SK-N-SH (cell line): ENCODE measurements around the gene CNPY4. TPM values are rescaled to one million over a fixed set of nuclear protein-coding genes. Genes with fewer than 3 reads are reported as not detected.

ENCODE experiments used
- CTCF ChIA-PET: fragments of 300-600, 350-600 bp; formaldehyde crosslinking; extraction: SDS; loops from one replicate; lab custom pipeline; 2021; lab: Yijun Ruan, JAX
- POLR2A ChIA-PET: fragments of 350-600 bp; sonication (Branson Sonifier 250); formaldehyde crosslinking; extraction: SDS; loops from one replicate; lab custom pipeline; 2020; ENCODE audit warnings: antibody characterized with exemption, inconsistent platforms; lab: Yijun Ruan, JAX
- DNase-seq: peaks from one replicate; pipeline ENCODE4 v3.0.0; 2012
- H2AFZ ChIP-seq: fragments of 200-600 bp; sonication (generic); 2 replicates; pipeline ENCODE4 v1.8.1; 2016; ENCODE audit warnings: antibody characterized with exemption, mild to moderate bottlenecking, low read depth
- H3F3A ChIP-seq: fragments of 200-600 bp; sonication (generic); replicated peaks from 2 replicates; pipeline ENCODE3; 2016; ENCODE audit warnings: antibody characterized with exemption, mild to moderate bottlenecking; ENCODE audit not compliant: insufficient read depth
- H3K27ac ChIP-seq, 2 experiments: fragments of 200-500 bp in 1 of 2; fragments of 200-600 bp in 1 of 2; sonication (Bioruptor generic) in 1 of 2; sonication (generic), shearing (Covaris generic) in 1 of 2; 2 replicates each; pipeline versions ENCODE4 v1.5.1 to v1.6.1; 2014 to 2016; ENCODE audit warnings: low read depth in 2 of 2, inconsistent platforms in 1 of 2, low read length in 1 of 2, mild to moderate bottlenecking in 1 of 2, mixed read lengths in 1 of 2
- H3K27me3 ChIP-seq: fragments of 200-600 bp; sonication (generic), shearing (Covaris generic); 2 replicates; pipeline ENCODE4 v1.6.1; 2016; ENCODE audit warnings: mixed run types; ENCODE audit not compliant: insufficient read depth
- H3K36me3 ChIP-seq, 2 experiments: fragments of 200-500 bp in 1 of 2; fragments of 200-600 bp in 1 of 2; sonication (Bioruptor generic) in 1 of 2; sonication (generic) in 1 of 2; replicated peaks in 1 of 2; 2 replicates each; pipeline versions ENCODE3 to v1.5.1; 2014 to 2016; ENCODE audit warnings: low read length in 1 of 2, mild to moderate bottlenecking in 1 of 2; ENCODE audit not compliant: insufficient read depth in 2 of 2, control insufficient read depth in 1 of 2
- H3K4me1 ChIP-seq, 2 experiments: fragments of 200-500 bp in 1 of 2; fragments of 200-600 bp in 1 of 2; sonication (Bioruptor generic) in 1 of 2; sonication (generic), shearing (Covaris generic) in 1 of 2; 2 replicates each; pipeline versions ENCODE4 v1.5.1 to v1.6.1; 2014 to 2016; ENCODE audit warnings: low read depth in 1 of 2, low read length in 1 of 2, mixed run types in 1 of 2; ENCODE audit not compliant: insufficient read depth in 2 of 2, control insufficient read depth in 1 of 2
- H3K4me2 ChIP-seq: fragments of 200-600 bp; sonication (generic), shearing (Covaris generic); 2 replicates; pipeline ENCODE4 v1.6.1; 2017; ENCODE audit warnings: mixed run types
- H3K4me3 ChIP-seq, 2 experiments: fragments of 200-500 bp in 1 of 2; fragments of 200-600 bp in 1 of 2; sonication (Bioruptor generic) in 1 of 2; sonication (generic), shearing (Covaris generic) in 1 of 2; 2 replicates each; pipeline versions ENCODE4 v1.5.1 to v1.8.1; 2014 to 2016; ENCODE audit warnings: low read depth in 2 of 2, inconsistent platforms in 1 of 2, low read length in 1 of 2, mild to moderate bottlenecking in 1 of 2, mixed read lengths in 1 of 2, moderate library complexity in 1 of 2
- H3K79me2 ChIP-seq: fragments of 200-600 bp; sonication (generic); 2 replicates; pipeline ENCODE4 v1.8.1; 2017; ENCODE audit warnings: mild to moderate bottlenecking; ENCODE audit not compliant: insufficient read depth
- H3K9ac ChIP-seq: fragments of 200-600 bp; sonication (generic); 2 replicates; pipeline ENCODE4 v1.6.1; 2017; ENCODE audit warnings: mixed run types
- H3K9me2 ChIP-seq: fragments of 200-600 bp; sonication (generic); 2 replicates; pipeline ENCODE4 v1.6.1; 2017; ENCODE audit warnings: mixed run types
- H3K9me3 ChIP-seq: fragments of 200-600 bp; sonication (generic); 2 replicates; pipeline ENCODE4 v1.6.1; 2017; ENCODE audit warnings: mixed run types, mild to moderate bottlenecking, moderate library complexity
- H4K20me1 ChIP-seq: fragments of 200-600 bp; sonication (generic); 2 replicates; pipeline ENCODE4 v1.6.1; 2017; ENCODE audit warnings: mild to moderate bottlenecking, mixed run types; ENCODE audit not compliant: insufficient read depth
- ELF1 ChIP-seq: IDR thresholded peaks from 2 replicates; pipeline ENCODE4 v1.4.0; 2012
- EP300 ChIP-seq, 2 experiments: IDR thresholded peaks; 2 replicates each; pipeline versions ENCODE4 v1.4.0 to v1.6.1; 2012; ENCODE audit warnings: borderline replicate concordance in 1 of 2, low read depth in 1 of 2, low read length in 1 of 2
- EZH2phosphoT487 ChIP-seq: fragments of 200-600 bp; sonication (generic); IDR thresholded peaks from 2 replicates; pipeline ENCODE4 v1.6.1; 2017; ENCODE audit warnings: low read depth, mixed run types, mild to moderate bottlenecking, antibody characterized with exemption, moderate library complexity, borderline replicate concordance
- GATA2 ChIP-seq: sonication (generic); formaldehyde crosslinking; IDR thresholded peaks from 2 replicates; pipeline ENCODE4 v1.5.0; 2020; ENCODE audit warnings: mild to moderate bottlenecking, missing genetic modification reagents
- IRF3 ChIP-seq: fragments of 150-350 bp; IDR thresholded peaks from 2 replicates; pipeline ENCODE4 v1.6.1; 2016; ENCODE audit warnings: mild to moderate bottlenecking, low read depth, low read length
- JUND ChIP-seq: IDR thresholded peaks from 2 replicates; pipeline ENCODE4 v1.4.0; 2012
- MEF2A ChIP-seq: IDR thresholded peaks from 2 replicates; pipeline ENCODE4 v1.4.0; 2012; ENCODE audit warnings: low read depth, borderline replicate concordance
- MXI1 ChIP-seq: IDR thresholded peaks from 2 replicates; pipeline ENCODE4 v1.6.1; 2012; ENCODE audit warnings: mild to moderate bottlenecking, low read depth, low read length, improper control_type of control experiment
- NFIC ChIP-seq: IDR thresholded peaks from 2 replicates; pipeline ENCODE4 v1.4.0; 2012; ENCODE audit warnings: borderline replicate concordance
- POLR2AphosphoS5 ChIP-seq: IDR thresholded peaks from 2 replicates; pipeline ENCODE4 v1.6.1; 2012; ENCODE audit warnings: low read depth, low read length
- RXRA ChIP-seq: IDR thresholded peaks from 2 replicates; pipeline ENCODE4 v1.4.0; 2012; ENCODE audit warnings: low read depth, mild to moderate bottlenecking, borderline replicate concordance
- SMC3 ChIP-seq: IDR thresholded peaks from 2 replicates; pipeline ENCODE4 v1.6.1; 2012; ENCODE audit warnings: low read depth, low read length, improper control_type of control experiment
- TAF1 ChIP-seq: IDR thresholded peaks from 2 replicates; pipeline ENCODE4 v1.6.1; 2012; ENCODE audit warnings: low read depth, mild to moderate bottlenecking, low read length, moderate library complexity, borderline replicate concordance
- TCF12 ChIP-seq: IDR thresholded peaks from 2 replicates; pipeline ENCODE4 v1.4.0; 2012
- USF2 ChIP-seq: fragments of 150-350 bp; IDR thresholded peaks from 2 replicates; pipeline ENCODE4 v1.6.1; 2017; ENCODE audit warnings: antibody characterized with exemption, low read length, low read depth, borderline replicate concordance
- WGBS: methylation state at CpG from one replicate; pipeline ENCODE4 v1.1.6; 2017; ENCODE audit warnings: low lambda C conversion rate; 5-methylcytosine and 5-hydroxymethylcytosine counted together
- polyA plus RNA-seq, 3 experiments: library from polyadenylated mRNA; depleted of rRNA; stranded (reverse); fragments of >200 nt; gene quantifications; 2 replicates each; pipeline ENCODE4 v1.2.3, GENCODE V29; 2012

The CNPY4 gene
- polyA plus RNA-seq, 1 of the 3 experiments (the other 2 are of a cell fraction): 52.0 TPM

- Histone ChIP-seq H3K27me3 (no peaks in the 10 kb centered on the region), H3K27ac (no peak overlapping the region), H4K20me1 (no peaks in the 10 kb centered on the region), H3K4me2 (peak overlapping the region; percentile 71), H3K9ac (no peak overlapping the region), H3K4me1 (peaks cover 0 to 18% of the 10 kb centered on the region in 2 experiments; a peak in 1 of 4 replicates), H3K36me3 (no peaks in the 10 kb centered on the region), H3K9me3 (no peaks in the 10 kb centered on the region), H3F3A (peaks cover 18% of the 10 kb centered on the region), H3K4me3 (peak overlapping the region; percentile 36 to 41; a peak in 3 of 4 replicates), H2AFZ (0 out of 2 replicates have a peak overlapping the region, but pooled peaks have one; percentile 82), H3K9me2 (no peaks in the 10 kb centered on the region), H3K79me2 (no peaks in the 10 kb centered on the region)
- 66% methylated on average over 14 of the region's 14 CpGs for WGBS
- DNase-seq: peak; percentile 70
- ChIA-PET POLR2A (interaction anchor here (0.5 to 2.0 kb wide), 8 partner anchors 9 to 38 kb away, joined by 3 to 7 read pairs (median 4); partner anchors contain the start of gene LAMTOR4), CTCF (interaction anchor here (0.8 to 4.0 kb wide), 8 partner anchors 8 to 240 kb away, joined by 3 to 39 read pairs (median 3); no protein-coding TSS in a partner anchor)
- TF ChIP-seq POLR2AphosphoS5 (no peak), ELF1 (no peak), USF2 (no peak), MEF2A (no peak), EZH2phosphoT487 (no peak), NFIC (no peak), TCF12 (no peak), IRF3 (no peak), EP300 (IDR thresholded peaks at IDR 0.05; ENCODE audit: borderline replicate concordance in 1 of 2, low read depth in 1 of 2, low read length in 1 of 2) (no peak), RXRA (no peak), SMC3 (no peak), GATA2 (CRISPR knock-in tag) (no peak), JUND (no peak), TAF1 (no peak), MXI1 (no peak)
These were observed 47.8 kb downstream of the CNPY4 start for GRCh38 chr7:100166970-100167911.
